Fibroblast of pulmonary artery (primary cell): ENCODE data around the gene FAM120A.

Source experiments
- DNase-seq: peaks from one replicate; pipeline ENCODE4 v3.0.0-alpha.2; 2010; ENCODE audit warnings: low read depth
- H3K4me3 ChIP-seq: replicated peaks from 2 replicates; pipeline ENCODE4 v1.5.1; 2011; ENCODE audit warnings: low read depth, mild to moderate bottlenecking, control low read depth, low read length, moderate library complexity
- TF ChIP-seq, protein P1 (sequence below): IDR thresholded peaks from 2 replicates; pipeline ENCODE4 v1.5.1; 2011; ENCODE audit warnings: mild to moderate bottlenecking, control low read depth, low read length, inconsistent platforms; ENCODE audit errors: missing control alignments

The FAM120A gene

DNA sequence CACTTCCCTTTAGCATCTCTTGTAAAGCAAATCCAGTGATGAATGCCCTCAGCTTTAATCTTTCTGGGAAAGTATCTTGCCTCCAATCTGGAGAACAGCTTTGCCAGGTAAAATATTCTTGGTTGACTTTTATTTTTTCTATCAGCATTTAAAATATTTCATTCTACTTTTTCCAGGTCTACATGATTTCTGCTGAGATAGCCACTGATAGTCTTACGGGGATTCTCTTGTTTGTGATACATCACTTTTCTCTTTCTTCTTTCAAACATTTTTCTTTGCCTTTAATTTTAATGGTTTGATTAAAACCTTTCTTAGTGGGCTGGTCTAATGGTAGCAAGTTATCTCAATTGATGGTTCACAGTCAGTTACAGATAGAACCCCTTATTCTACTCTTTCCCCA is 33.9 kb upstream of the FAM120A start:
- no peak overlapping the region for H3K4me3 ChIP-seq
- DNase-seq: no peak
- TF ChIP-seq, protein P1, sequence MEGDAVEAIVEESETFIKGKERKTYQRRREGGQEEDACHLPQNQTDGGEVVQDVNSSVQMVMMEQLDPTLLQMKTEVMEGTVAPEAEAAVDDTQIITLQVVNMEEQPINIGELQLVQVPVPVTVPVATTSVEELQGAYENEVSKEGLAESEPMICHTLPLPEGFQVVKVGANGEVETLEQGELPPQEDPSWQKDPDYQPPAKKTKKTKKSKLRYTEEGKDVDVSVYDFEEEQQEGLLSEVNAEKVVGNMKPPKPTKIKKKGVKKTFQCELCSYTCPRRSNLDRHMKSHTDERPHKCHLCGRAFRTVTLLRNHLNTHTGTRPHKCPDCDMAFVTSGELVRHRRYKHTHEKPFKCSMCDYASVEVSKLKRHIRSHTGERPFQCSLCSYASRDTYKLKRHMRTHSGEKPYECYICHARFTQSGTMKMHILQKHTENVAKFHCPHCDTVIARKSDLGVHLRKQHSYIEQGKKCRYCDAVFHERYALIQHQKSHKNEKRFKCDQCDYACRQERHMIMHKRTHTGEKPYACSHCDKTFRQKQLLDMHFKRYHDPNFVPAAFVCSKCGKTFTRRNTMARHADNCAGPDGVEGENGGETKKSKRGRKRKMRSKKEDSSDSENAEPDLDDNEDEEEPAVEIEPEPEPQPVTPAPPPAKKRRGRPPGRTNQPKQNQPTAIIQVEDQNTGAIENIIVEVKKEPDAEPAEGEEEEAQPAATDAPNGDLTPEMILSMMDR: no peak

DNA sequence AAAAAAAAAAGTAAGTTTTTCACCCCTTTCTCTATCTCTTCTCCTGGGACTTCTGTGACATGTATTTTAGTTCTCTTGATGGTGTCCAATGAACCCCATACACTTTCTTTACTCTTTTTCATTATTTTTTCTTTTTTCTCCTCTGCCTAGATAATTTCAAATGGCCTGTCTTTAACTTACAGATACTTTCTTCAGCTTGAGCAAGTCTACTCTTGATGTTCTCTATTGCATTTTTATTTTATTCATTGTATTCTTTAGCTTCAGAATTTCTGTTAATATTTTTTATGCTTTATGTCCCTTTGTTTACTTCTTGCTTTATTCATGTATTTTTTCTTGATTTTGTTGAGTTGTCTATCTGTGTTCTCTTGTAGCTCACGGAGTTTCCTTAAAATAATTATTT is 32.5 kb upstream of the FAM120A start:
- H3K4me3 ChIP-seq: no peak overlapping the region
- DNase-seq: no peak
- TF ChIP-seq, protein P1: no peak

DNA sequence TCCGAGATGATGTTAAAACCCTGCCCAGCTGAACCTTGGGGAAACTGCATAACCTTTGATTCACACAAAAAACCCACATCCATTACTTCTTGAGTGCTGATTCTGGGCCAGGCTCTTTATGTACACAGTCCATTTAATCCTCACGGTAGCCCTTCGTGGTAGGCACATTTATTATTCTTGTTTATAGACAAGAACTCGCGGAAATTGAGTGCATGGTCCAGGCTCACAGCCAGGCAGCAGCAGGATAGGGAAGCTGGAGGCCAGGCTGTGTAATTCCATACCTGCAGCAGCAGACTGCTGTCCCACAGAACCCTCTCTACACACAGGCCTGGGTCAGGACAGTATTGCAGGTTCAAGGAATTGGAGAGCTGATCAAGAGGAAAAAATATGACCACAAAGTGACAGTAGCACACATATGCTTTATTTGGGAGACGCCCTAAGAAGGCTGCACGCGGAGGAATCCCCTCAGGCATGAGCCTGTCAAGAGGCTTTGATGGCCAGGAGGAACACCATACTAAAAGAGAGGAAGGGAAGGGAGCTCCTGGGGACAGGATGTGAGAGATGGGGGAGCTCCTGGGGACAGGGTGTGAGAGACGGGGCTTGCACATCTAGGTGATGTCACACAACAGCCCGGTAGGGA is 28.4 kb upstream of the FAM120A start:
- TF ChIP-seq, protein P1: no peak
- H3K4me3 ChIP-seq: no peak overlapping the region
- DNase-seq: no peak

DNA sequence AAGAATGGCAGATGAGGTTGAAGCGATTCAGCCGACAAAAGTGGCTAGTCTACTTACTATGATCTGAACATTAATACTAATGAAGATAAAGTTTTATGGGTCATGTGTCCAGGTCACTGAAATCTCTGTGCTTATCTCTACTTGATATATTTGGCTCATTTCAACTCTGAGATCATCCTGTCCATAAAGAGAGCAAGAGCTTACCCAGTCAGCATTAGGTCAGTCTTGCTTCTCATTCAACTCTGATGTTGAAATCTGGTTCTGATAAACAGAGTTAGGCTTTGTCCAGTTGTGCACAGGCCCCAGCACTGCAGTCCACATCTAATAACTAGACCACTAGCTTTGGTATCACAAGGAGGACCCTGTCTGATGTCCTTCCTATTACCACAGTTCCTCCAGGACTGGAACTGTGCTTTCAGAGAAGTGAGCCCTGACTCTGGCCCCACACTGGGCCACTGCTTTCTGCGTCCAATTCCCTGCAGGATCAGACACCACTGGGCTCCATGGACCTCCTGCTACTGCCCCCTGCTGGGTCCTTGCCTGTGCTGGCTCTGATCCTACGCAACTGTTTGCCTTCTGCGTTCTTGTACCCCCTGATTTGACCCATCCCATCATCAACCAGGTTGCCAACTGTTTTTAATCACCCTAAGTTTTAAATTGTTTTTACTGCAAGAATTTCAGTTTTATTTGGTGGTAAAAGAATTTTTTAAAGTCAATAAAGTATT is 23.7 kb upstream of the FAM120A start:
- no peak overlapping the region for H3K4me3 ChIP-seq
- no peak for DNase-seq
- TF ChIP-seq, protein P1: peak; percentile 18

DNA sequence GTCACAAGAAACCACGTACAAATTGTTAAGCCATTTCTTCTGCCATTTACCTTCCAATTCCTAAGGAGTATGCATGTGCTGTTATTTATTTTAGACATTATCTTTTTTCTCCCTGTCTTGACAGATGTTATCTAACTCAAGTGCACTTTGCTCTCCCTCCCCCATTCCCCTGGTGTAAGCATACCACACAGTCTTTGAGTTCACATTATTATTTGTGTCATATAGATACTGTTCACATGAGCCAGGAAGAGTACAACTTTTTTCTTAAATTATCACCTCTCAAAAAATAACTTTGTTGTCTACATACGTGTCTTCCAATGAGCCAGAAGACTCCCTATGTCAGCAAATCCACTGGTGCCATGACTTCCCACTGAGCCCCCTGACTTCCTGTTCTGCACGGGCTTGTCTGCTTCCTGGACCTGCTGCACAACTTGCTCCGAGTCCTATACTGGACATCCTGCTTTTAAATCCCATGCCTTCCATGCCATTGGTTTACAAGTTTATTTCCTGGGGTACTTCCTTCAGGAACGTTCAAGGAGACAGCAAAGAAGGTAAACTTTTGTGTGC is 19.9 kb upstream of the FAM120A start:
- DNase-seq: no peak
- TF ChIP-seq, protein P1: no peak
- no peak overlapping the region for H3K4me3 ChIP-seq

DNA sequence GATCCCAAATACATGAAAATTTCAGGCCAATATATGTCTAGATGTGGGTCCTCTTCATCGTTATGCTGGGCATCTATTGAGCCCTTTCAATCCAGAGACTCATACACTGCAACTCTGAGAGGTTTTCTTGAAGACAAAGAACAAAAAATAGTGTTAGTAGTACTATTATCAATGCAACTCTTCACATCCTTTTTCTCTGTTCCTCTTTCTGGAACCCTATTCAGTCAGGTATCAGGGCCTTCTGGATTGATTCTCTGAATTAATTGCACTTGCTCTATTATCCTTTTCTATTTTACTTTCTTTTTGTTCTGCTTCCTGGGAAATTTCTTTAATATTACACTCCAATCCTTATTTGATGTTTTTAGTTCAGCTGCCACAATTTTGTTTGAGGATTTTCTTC is 18.5 kb upstream of the FAM120A start:
- H3K4me3 ChIP-seq: no peak overlapping the region
- TF ChIP-seq, protein P1: no peak
- DNase-seq: no peak
